SK-N-SH treated with all-trans-retinoic acid at 6 μM for 48 hours (cell line): ENCODE data around the gene FRS3.

Experiments used
- ARNTL ChIP-seq: fragments of 450-650 bp; formaldehyde crosslinking; IDR thresholded peaks from 2 replicates; pipeline ENCODE4 v1.5.0; 2020; ENCODE audit warnings: low read depth, mild to moderate bottlenecking, moderate library complexity, borderline replicate concordance
- BACH2 ChIP-seq: fragments of 250-450 bp; sonication (Bioruptor Pico); IDR thresholded peaks from 2 replicates; pipeline ENCODE4 v1.9.0; 2021; ENCODE audit warnings: mild to moderate bottlenecking, borderline replicate concordance
- PPARA ChIP-seq: fragments of 250-450 bp; sonication (Bioruptor Pico); IDR thresholded peaks from 2 replicates; pipeline ENCODE4 v1.5.0; 2020; ENCODE audit warnings: mild to moderate bottlenecking, borderline replicate concordance
- TOX ChIP-seq: fragments of 250-450 bp; sonication (Bioruptor Pico); IDR thresholded peaks from 2 replicates; pipeline ENCODE4 v1.8.0; 2021; ENCODE audit warnings: mild to moderate bottlenecking, moderate library complexity, borderline replicate concordance
- ZC3H10 ChIP-seq: fragments of 250-450 bp; sonication (Bioruptor Pico); IDR thresholded peaks from 2 replicates; pipeline ENCODE4 v1.5.1; 2021; ENCODE audit warnings: mild to moderate bottlenecking, moderate library complexity
- TF ChIP-seq, protein P1 (sequence below): fragments of 250-450 bp; sonication (Bioruptor Pico); IDR thresholded peaks from 2 replicates; pipeline ENCODE4 v1.5.1; 2020; ENCODE audit warnings: low read depth, mild to moderate bottlenecking, moderate library complexity

DNA sequence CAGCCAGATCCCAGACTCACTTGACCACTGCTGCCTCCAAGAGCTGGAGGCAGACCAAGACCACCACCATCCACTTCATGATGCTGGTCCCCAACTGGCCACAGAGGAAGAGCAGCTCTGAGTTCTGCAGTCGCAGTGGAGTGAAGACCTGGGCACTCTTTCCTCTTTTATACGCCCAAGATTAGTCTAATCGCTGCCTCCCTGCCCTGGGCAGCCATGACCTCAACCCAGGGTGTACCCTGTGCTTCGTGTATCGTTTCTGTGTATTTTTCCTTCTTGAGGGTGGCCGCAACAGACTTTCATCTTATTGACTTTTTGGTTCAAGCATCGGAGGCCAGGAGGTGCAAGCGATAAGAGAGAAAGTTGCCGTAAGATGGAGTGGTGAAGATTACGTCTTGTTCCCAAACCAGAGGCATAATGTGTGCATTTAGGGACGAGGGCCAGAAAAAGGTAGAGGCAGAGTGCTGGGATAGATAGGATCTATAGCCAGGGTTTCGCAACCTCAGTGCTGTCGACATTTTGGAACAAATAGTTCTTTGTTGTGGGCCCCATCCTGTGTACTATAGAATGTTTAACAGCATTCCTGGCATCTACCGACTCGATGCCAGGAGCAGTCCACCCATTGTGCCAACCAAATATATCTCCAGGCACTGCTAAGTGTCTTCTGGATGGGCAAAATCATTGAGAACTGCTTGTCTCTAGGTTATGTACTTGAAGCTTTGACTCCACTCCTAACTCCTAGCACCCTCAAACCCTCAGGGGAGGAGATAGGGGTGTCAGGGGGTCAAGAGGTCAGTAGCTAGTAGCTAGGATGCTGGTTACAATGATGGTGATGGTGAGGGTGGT is 32.2 kb downstream of the FRS3 start, which contains the start of gene PGC:
- TF ChIP-seq BACH2 (CRISPR knock-in tag) (no peak), ARNTL (CRISPR knock-in tag) (no peak), PPARA (CRISPR knock-in tag) (no peak), TOX (CRISPR knock-in tag) (no peak), ZC3H10 (no peak)
- TF ChIP-seq, protein P1, sequence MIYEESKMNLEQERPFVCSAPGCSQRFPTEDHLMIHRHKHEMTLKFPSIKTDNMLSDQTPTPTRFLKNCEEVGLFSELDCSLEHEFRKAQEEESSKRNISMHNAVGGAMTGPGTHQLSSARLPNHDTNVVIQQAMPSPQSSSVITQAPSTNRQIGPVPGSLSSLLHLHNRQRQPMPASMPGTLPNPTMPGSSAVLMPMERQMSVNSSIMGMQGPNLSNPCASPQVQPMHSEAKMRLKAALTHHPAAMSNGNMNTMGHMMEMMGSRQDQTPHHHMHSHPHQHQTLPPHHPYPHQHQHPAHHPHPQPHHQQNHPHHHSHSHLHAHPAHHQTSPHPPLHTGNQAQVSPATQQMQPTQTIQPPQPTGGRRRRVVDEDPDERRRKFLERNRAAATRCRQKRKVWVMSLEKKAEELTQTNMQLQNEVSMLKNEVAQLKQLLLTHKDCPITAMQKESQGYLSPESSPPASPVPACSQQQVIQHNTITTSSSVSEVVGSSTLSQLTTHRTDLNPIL, result no peak
